Mesendoderm (in vitro differentiated cells): ENCODE measurements around the gene SDC4.

ENCODE experiments used
- DNase-seq: peaks from one replicate; pipeline ENCODE4 v3.0.0; 2013
- H2AK5ac ChIP-seq: 2 replicates; pipeline ENCODE4 v1.6.1; 2013; ENCODE audit warnings: low read length, inconsistent platforms
- H2BK120ac ChIP-seq: 2 replicates; pipeline ENCODE4 v1.6.1; 2013; ENCODE audit warnings: low read depth, mild to moderate bottlenecking, low read length, moderate library complexity, mixed read lengths
- H2BK15ac ChIP-seq: replicated peaks from 2 replicates; pipeline ENCODE4 v1.6.1; 2013; ENCODE audit warnings: low read depth, mild to moderate bottlenecking, moderate library complexity
- H2BK5ac ChIP-seq: 2 replicates; pipeline ENCODE4 v1.6.1; 2013; ENCODE audit warnings: low read length, inconsistent platforms
- H3K18ac ChIP-seq: 2 replicates; pipeline ENCODE4 v1.6.1; 2013; ENCODE audit warnings: mild to moderate bottlenecking, low read length, mixed read lengths
- H3K23ac ChIP-seq: one replicate; pipeline ENCODE4 v1.6.1; 2013; ENCODE audit warnings: low read length
- H3K27ac ChIP-seq: 2 replicates; pipeline ENCODE4 v1.5.1; 2013; ENCODE audit warnings: low read depth, mild to moderate bottlenecking, inconsistent platforms, low read length, moderate library complexity
- H3K27me3 ChIP-seq: 2 replicates; pipeline ENCODE4 v1.6.1; 2013; ENCODE audit warnings: low read length, control low read depth, mild to moderate bottlenecking, inconsistent platforms; ENCODE audit not compliant: insufficient read depth, poor library complexity
- H3K36me3 ChIP-seq: 2 replicates; pipeline ENCODE4 v1.6.1; 2013; ENCODE audit warnings: low read length, inconsistent platforms; ENCODE audit not compliant: control insufficient read depth, insufficient read depth
- H3K4ac ChIP-seq: one replicate; pipeline ENCODE4 v1.6.1; 2013; ENCODE audit warnings: low read depth, mild to moderate bottlenecking, low read length, moderate library complexity
- H3K4me1 ChIP-seq: 2 replicates; pipeline ENCODE4 v1.6.1; 2013; ENCODE audit warnings: low read depth, low read length, inconsistent platforms; ENCODE audit not compliant: control insufficient read depth
- H3K4me2 ChIP-seq: 2 replicates; pipeline ENCODE4 v1.6.1; 2013; ENCODE audit warnings: low read length
- H3K4me3 ChIP-seq: 2 replicates; pipeline ENCODE4 v1.5.1; 2013; ENCODE audit warnings: mild to moderate bottlenecking, low read length
- H3K56ac ChIP-seq: one replicate; pipeline ENCODE4 v1.6.1; 2013; ENCODE audit warnings: low read length
- H3K79me1 ChIP-seq: 2 replicates; pipeline ENCODE4 v1.6.1; 2013; ENCODE audit warnings: low read length, inconsistent platforms
- H3K79me2 ChIP-seq: 2 replicates; pipeline ENCODE4 v1.6.1; 2013; ENCODE audit warnings: mild to moderate bottlenecking, low read length; ENCODE audit not compliant: control insufficient read depth, insufficient read depth
- H3K9ac ChIP-seq: 2 replicates; pipeline ENCODE4 v1.6.1; 2013; ENCODE audit warnings: low read length, inconsistent platforms
- H4K5ac ChIP-seq: one replicate; pipeline ENCODE4 v1.6.1; 2013; ENCODE audit warnings: low read length
- H4K8ac ChIP-seq: one replicate; pipeline ENCODE4 v1.6.1; 2013; ENCODE audit warnings: low read depth, mild to moderate bottlenecking, control low read depth, low read length, moderate library complexity
- WGBS: extraction: QIAGEN DNeasy Blood & Tissue Kit; methylation state at CpG from one replicate; pipeline ENCODE4 v1.1.7; 2013; ENCODE audit warnings: low lambda C conversion rate, missing lambda C conversion rate; ENCODE audit not compliant: insufficient coverage; ENCODE audit errors: extremely low coverage; 5-methylcytosine and 5-hydroxymethylcytosine counted together

SDC4 gene

GRCh38 chr20:45325371-45325770 lies 22.9 kb downstream of the SDC4 start:
- WGBS, result no CpG with 5 or more reads among the region's 6 CpGs
- H3K36me3 ChIP-seq, result peaks cover 4% of the 10 kb centered on the region
- H3K27ac ChIP-seq, result no peak overlapping the region
- no peaks in the 10 kb centered on the region for H3K79me1 ChIP-seq
- peak overlapping the region; percentile 25 for H3K56ac ChIP-seq
- H2BK5ac ChIP-seq, result no peak overlapping the region
- H3K4ac ChIP-seq, result no peak overlapping the region
- no peak overlapping the region for H3K4me2 ChIP-seq
- no peak overlapping the region for H2BK15ac ChIP-seq
- no peak overlapping the region for H4K8ac ChIP-seq
- no peak overlapping the region for H2AK5ac ChIP-seq
- DNase-seq, result no peak
- no peak overlapping the region for H4K5ac ChIP-seq
- no peak overlapping the region for H3K18ac ChIP-seq
- no peak overlapping the region for H3K23ac ChIP-seq
- H2BK120ac ChIP-seq, result no peak overlapping the region
- H3K4me3 ChIP-seq, result no peak overlapping the region
- no peaks in the 10 kb centered on the region for H3K79me2 ChIP-seq
- H3K9ac ChIP-seq, result no peak overlapping the region
- H3K4me1 ChIP-seq, result no peaks in the 10 kb centered on the region
- H3K27me3 ChIP-seq, result no peaks in the 10 kb centered on the region

- H2BK5ac ChIP-seq, result no peak overlapping the region
- H4K5ac ChIP-seq, result no peak overlapping the region
These were observed 24.5 kb downstream of the SDC4 start for GRCh38 chr20:45323731-45324130.

GRCh38 chr20:45322952-45323383 lies 25.3 kb downstream of the SDC4 start:
- Histone ChIP-seq H3K23ac (no peak overlapping the region), H4K5ac (no peak overlapping the region), H3K4me1 (no peaks in the 10 kb centered on the region), H3K4me2 (no peak overlapping the region), H3K36me3 (no peaks in the 10 kb centered on the region), H3K56ac (no peak overlapping the region), H2BK5ac (no peak overlapping the region), H4K8ac (no peak overlapping the region), H3K27me3 (no peaks in the 10 kb centered on the region), H2BK15ac (no peak overlapping the region), H3K27ac (no peak overlapping the region), H3K9ac (no peak overlapping the region), H2BK120ac (no peak overlapping the region), H3K4ac (no peak overlapping the region), H2AK5ac (no peak overlapping the region), H3K79me2 (no peaks in the 10 kb centered on the region), H3K18ac (no peak overlapping the region), H3K4me3 (no peak overlapping the region), H3K79me1 (no peaks in the 10 kb centered on the region)
- peak; percentile 80 for DNase-seq
- no CpG with 5 or more reads among the region's 7 CpGs for WGBS

More at GRCh38 chr20:45323731-45324130, 24.5 kb downstream of the SDC4 start:
- no peak overlapping the region for H2BK15ac ChIP-seq
- H3K27me3 ChIP-seq, result no peaks in the 10 kb centered on the region
- no peak overlapping the region for H3K23ac ChIP-seq
- no peak overlapping the region for H3K4ac ChIP-seq
- H3K4me2 ChIP-seq, result no peak overlapping the region
- H3K18ac ChIP-seq, result no peak overlapping the region
- H2BK120ac ChIP-seq, result no peak overlapping the region
- H3K27ac ChIP-seq, result no peak overlapping the region
- H3K9ac ChIP-seq, result no peak overlapping the region
- H3K79me1 ChIP-seq, result no peaks in the 10 kb centered on the region
- H3K36me3 ChIP-seq, result peaks cover under 1% of the 10 kb centered on the region
- H3K79me2 ChIP-seq, result no peaks in the 10 kb centered on the region
- H3K4me3 ChIP-seq, result no peak overlapping the region
- H3K4me1 ChIP-seq, result no peaks in the 10 kb centered on the region
- H3K56ac ChIP-seq, result no peak overlapping the region
- H2AK5ac ChIP-seq, result no peak overlapping the region
- no peak overlapping the region for H4K8ac ChIP-seq
- no peak for DNase-seq

GRCh38 chr20:45320948-45321595 lies 27.2 kb downstream of the SDC4 start:
- no peak overlapping the region for H2AK5ac ChIP-seq
- H3K27me3 ChIP-seq, result no peaks in the 10 kb centered on the region
- no peak overlapping the region for H3K4ac ChIP-seq
- H2BK15ac ChIP-seq, result no peak overlapping the region
- no peak overlapping the region for H3K56ac ChIP-seq
- H3K27ac ChIP-seq, result no peak overlapping the region
- H3K36me3 ChIP-seq, result no peaks in the 10 kb centered on the region
- DNase-seq, result no peak
- no peak overlapping the region for H3K9ac ChIP-seq
- no peak overlapping the region for H4K5ac ChIP-seq
- H3K4me2 ChIP-seq, result no peak overlapping the region
- H4K8ac ChIP-seq, result no peak overlapping the region
- H2BK5ac ChIP-seq, result no peak overlapping the region
- H2BK120ac ChIP-seq, result no peak overlapping the region
- H3K4me1 ChIP-seq, result no peaks in the 10 kb centered on the region
- no peaks in the 10 kb centered on the region for H3K79me1 ChIP-seq
- no CpG with 5 or more reads among the region's 5 CpGs for WGBS
- H3K4me3 ChIP-seq, result no peak overlapping the region
- H3K23ac ChIP-seq, result no peak overlapping the region
- no peak overlapping the region for H3K18ac ChIP-seq
- no peaks in the 10 kb centered on the region for H3K79me2 ChIP-seq

GRCh38 chr20:45318948-45319347 lies 29.3 kb downstream of the SDC4 start:
- Histone ChIP-seq H3K27me3 (no peaks in the 10 kb centered on the region), H4K5ac (no peak overlapping the region), H4K8ac (no peak overlapping the region), H3K4me3 (no peak overlapping the region), H3K4me1 (no peaks in the 10 kb centered on the region), H3K36me3 (no peaks in the 10 kb centered on the region), H3K18ac (no peak overlapping the region), H3K4me2 (no peak overlapping the region), H2BK120ac (no peak overlapping the region), H2BK15ac (no peak overlapping the region), H3K27ac (no peak overlapping the region), H3K9ac (no peak overlapping the region), H3K56ac (peak overlapping the region; percentile 45), H3K4ac (no peak overlapping the region), H3K23ac (no peak overlapping the region), H3K79me1 (no peaks in the 10 kb centered on the region), H2BK5ac (no peak overlapping the region), H3K79me2 (no peaks in the 10 kb centered on the region), H2AK5ac (no peak overlapping the region)
- DNase-seq, result no peak
- no CpG with 5 or more reads among the region's 2 CpGs for WGBS

- DNase-seq, result no peak
- no peak overlapping the region for H2BK15ac ChIP-seq
- H3K9ac ChIP-seq, result no peak overlapping the region
- H3K79me2 ChIP-seq, result no peaks in the 10 kb centered on the region
- no peak overlapping the region for H3K18ac ChIP-seq
- H3K4me2 ChIP-seq, result no peak overlapping the region
- WGBS, result no CpG with 5 or more reads among the region's 7 CpGs
- no peaks in the 10 kb centered on the region for H3K36me3 ChIP-seq
- no peak overlapping the region for H3K4ac ChIP-seq
- H2BK5ac ChIP-seq, result no peak overlapping the region
- H3K79me1 ChIP-seq, result no peaks in the 10 kb centered on the region
- H2AK5ac ChIP-seq, result no peak overlapping the region
- no peak overlapping the region for H3K27ac ChIP-seq
- no peak overlapping the region for H4K5ac ChIP-seq
- H2BK120ac ChIP-seq, result no peak overlapping the region
- no peaks in the 10 kb centered on the region for H3K4me1 ChIP-seq
- H3K56ac ChIP-seq, result peak overlapping the region; percentile 25
- no peak overlapping the region for H3K23ac ChIP-seq
- H3K4me3 ChIP-seq, result no peak overlapping the region
- H4K8ac ChIP-seq, result no peak overlapping the region
- H3K27me3 ChIP-seq, result no peaks in the 10 kb centered on the region
These were observed 29.8 kb downstream of the SDC4 start for GRCh38 chr20:45318386-45318939.
